Kidney (tissue), 14 donors: ENCODE measurements around the gene LRBA. TPM values are rescaled to one million over a fixed set of nuclear protein-coding genes. Genes with fewer than 3 reads are reported as not detected.

Experiments used
- DNase-seq, 5 donors: peaks; one replicate each; pipeline ENCODE4 v3.0.0-alpha.2; 2013 to 2020
- FAIRE-seq: peaks from 2 replicates; lab custom pipeline; 2012; peaks lifted over from hg19 to GRCh38; lab: Jason Lieb, UNC
- H3K27ac ChIP-seq, 2 donors: one replicate each; pipeline ENCODE4 v1.7.0; 2013; ENCODE audit warnings: low read depth in 2 of 2, low read length in 2 of 2, inconsistent platforms in 1 of 2
- H3K27me3 ChIP-seq: one replicate; pipeline ENCODE4 v1.7.1; 2013; ENCODE audit warnings: low read length, inconsistent platforms; ENCODE audit not compliant: control insufficient read depth, insufficient read depth
- H3K36me3 ChIP-seq, 3 donors: one replicate each; pipeline versions ENCODE4 v1.7.0 to v1.7.1; 2013; ENCODE audit warnings: low read length in 3 of 3, control low read depth in 1 of 3, inconsistent platforms in 1 of 3; ENCODE audit not compliant: insufficient read depth in 3 of 3, control insufficient read depth in 2 of 3
- H3K4me1 ChIP-seq, 3 donors: one replicate each; pipeline versions ENCODE4 v1.7.0 to v1.7.1; 2013; ENCODE audit warnings: low read length in 3 of 3, inconsistent platforms in 1 of 3, low read depth in 1 of 3; ENCODE audit not compliant: control insufficient read depth in 2 of 3, insufficient read depth in 2 of 3
- H3K4me3 ChIP-seq, 3 donors: one replicate each; pipeline versions ENCODE4 v1.7.0 to v1.8.1; 2013; ENCODE audit warnings: low read length in 3 of 3, control low read depth in 1 of 3, inconsistent platforms in 1 of 3
- H3K9ac ChIP-seq, 3 donors: one replicate each; pipeline versions ENCODE4 v1.7.0 to v1.7.1; 2013; ENCODE audit warnings: low read length in 3 of 3, control low read depth in 1 of 3, inconsistent platforms in 1 of 3
- H3K9me3 ChIP-seq, 3 donors: one replicate each; pipeline versions ENCODE4 v1.7.0 to v1.7.1; 2013; ENCODE audit warnings: low read length in 3 of 3, control low read depth in 1 of 3, inconsistent platforms in 1 of 3; ENCODE audit not compliant: control insufficient read depth in 2 of 3, insufficient read depth in 1 of 3
- intact Hi-C: fragments of 100-400 bp; cut with DNase I; formaldehyde crosslinking; loops from one replicate; pipeline ENCODE4 v1.11.1; 2022
- polyA plus RNA-seq: library from polyadenylated mRNA; stranded (reverse); fragments of 350-450 nt; fragmentation: Illumina TruSeq; extraction: RNeasy Lipid Tissue Mini Kit (QIAGEN cat#74804); gene quantifications from one replicate; pipeline ENCODE4 v1.2.3, GENCODE V29; 2014; ENCODE audit warnings: low read depth, low replicate concordance; ENCODE audit not compliant: insufficient read depth
- total RNA-seq: library from RNA; stranded (reverse); fragmentation: NEBNext Ultra II Directional; extraction: Animal tissue kit (Norgen Biotek cat#: 25700); gene quantifications from one replicate; pipeline ENCODE4 v1.2.1, GENCODE V29; 2021
- TF ChIP-seq, protein P1 (sequence below): IDR thresholded peaks from 3 replicates; pipeline ENCODE4 v1.5.1; 2012; ENCODE audit warnings: mild to moderate bottlenecking, moderate library complexity, borderline replicate concordance; ENCODE audit not compliant: insufficient read depth; ENCODE audit errors: extremely low read depth
- donor health status: control.
- donor health status: control.
- donor health status: control.
- donor health status: control.
- donor health status: control.
- donor health status: DM: yes; HTN: yes; CAD: no.
- donor health status: Normal renal cell carcinoma (clear cell type).

The LRBA gene
- total and polyA plus RNA-seq, 2 donors from 2014 or later, result 20.3 to 76.7 TPM

DNA sequence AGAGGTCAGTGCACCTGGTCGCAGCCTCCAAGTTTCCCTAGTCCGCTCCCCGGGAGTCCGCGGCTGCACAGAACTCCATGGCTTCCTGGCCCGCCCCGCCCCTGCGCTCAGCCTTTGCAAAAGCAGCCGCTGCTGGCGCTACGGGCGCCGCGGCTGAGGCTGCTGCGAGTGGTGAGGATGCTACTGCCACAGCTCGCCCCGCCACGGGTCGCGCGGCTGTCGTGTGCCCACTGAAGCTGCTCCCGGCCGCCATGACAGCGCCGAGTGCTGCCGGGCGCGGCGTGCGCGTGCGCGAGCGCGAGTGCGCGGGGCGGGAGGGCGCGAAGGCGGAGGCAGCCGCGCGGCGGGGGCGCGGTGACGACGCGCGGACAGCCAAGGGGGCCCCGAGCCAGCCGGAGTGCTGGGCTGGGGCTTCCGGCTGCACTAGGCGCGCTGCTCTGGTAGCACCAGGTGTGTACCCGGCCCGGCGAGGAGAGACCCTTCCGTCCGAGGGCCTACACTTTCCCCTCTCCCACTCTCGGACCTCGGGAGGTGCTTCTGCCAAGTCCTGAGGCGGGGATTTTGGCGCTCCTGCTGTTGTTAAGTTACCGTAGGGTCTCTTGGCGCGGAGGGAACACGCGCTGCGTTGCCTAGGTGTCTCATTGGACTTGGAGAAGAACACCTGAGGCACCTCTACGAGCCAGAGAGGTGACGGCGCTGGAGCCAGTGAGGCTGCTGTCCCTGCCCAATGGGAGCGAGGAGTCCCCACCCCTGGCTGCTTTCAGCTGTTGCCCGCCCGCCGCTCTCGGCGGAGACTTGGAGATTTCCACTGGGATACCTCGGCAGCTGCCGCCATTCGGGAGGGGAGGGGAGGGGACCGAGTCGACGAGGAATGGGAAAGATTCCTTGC, 619 bp upstream of the LRBA start:
- Histone ChIP-seq H3K36me3 (no peaks in the 10 kb centered on the region), H3K4me3 (peak overlapping the region; percentile 80 to 98 (median 80)), H3K4me1 (peaks cover 0 to 3% (median 3%) of the 10 kb centered on the region in 3 donors), H3K27me3 (no peaks in the 10 kb centered on the region), H3K9me3 (no peaks in the 10 kb centered on the region), H3K27ac (peak overlapping the region; percentile 98), H3K9ac (peak overlapping the region; percentile 88 to 99 (median 91))
- DNase-seq, result peak; percentile 87 to 94 (median 94)
- intact Hi-C loops, result no loop called here
- FAIRE-seq, result no peak
- TF ChIP-seq, protein P1, sequence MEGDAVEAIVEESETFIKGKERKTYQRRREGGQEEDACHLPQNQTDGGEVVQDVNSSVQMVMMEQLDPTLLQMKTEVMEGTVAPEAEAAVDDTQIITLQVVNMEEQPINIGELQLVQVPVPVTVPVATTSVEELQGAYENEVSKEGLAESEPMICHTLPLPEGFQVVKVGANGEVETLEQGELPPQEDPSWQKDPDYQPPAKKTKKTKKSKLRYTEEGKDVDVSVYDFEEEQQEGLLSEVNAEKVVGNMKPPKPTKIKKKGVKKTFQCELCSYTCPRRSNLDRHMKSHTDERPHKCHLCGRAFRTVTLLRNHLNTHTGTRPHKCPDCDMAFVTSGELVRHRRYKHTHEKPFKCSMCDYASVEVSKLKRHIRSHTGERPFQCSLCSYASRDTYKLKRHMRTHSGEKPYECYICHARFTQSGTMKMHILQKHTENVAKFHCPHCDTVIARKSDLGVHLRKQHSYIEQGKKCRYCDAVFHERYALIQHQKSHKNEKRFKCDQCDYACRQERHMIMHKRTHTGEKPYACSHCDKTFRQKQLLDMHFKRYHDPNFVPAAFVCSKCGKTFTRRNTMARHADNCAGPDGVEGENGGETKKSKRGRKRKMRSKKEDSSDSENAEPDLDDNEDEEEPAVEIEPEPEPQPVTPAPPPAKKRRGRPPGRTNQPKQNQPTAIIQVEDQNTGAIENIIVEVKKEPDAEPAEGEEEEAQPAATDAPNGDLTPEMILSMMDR, result no peak

DNA sequence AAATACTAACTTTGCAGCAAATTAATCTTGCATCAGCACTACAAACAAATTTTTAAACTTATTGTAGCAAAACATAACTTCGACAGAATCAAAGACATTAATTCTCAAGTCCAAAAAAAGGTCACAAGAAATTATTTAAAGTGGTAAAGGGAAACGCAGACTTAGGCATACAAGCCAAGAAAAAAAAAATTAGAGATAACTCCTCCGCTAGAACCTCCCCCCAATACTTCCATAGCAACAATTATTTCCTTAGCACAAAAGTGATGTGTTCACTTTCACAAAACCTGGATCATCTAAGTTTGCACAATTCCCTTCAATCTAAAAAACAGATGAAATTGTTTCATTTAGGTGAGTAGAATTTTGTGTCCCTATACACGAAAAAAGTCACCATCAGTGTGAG, 1.1 kb downstream of the LRBA start:
- TF ChIP-seq, protein P1, result no peak
- intact Hi-C loops, result no loop called here
- no peaks in the 10 kb centered on the region for H3K27me3 ChIP-seq
- H3K36me3 ChIP-seq, result no peaks in the 10 kb centered on the region
- H3K27ac ChIP-seq, result peak overlapping the region in 1 of 2 donors; percentile 98
- FAIRE-seq (no peak), DNase-seq (peak in 1 of 5 donors; percentile 23)
- H3K9ac ChIP-seq, result peak overlapping the region; percentile 91 to 99 (median 93)
- H3K9me3 ChIP-seq, result no peaks in the 10 kb centered on the region
- H3K4me3 ChIP-seq, result peak overlapping the region; percentile 80 to 98 (median 80)
- peaks cover 0 to 3% (median 3%) of the 10 kb centered on the region in 3 donors for H3K4me1 ChIP-seq

DNA sequence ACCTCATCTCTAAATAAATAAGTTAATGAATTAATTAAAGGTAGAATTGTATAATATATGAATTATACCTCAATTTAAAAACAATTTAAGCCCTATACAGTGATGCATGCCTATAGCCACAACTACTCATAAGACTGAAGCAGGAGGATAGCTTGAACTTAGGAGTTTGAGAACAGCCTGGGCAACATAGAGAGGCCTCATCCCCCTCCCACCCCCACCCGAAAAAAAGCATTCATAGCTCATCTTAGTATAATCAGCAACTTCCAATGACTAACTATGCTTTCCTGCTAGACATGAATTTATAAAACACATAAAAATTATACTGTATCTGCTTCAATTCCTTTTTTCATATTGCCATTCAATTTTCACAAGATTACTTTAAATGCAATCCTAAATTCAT, 1.6 kb downstream of the LRBA start:
- Histone ChIP-seq H3K9me3 (no peaks in the 10 kb centered on the region), H3K9ac (peak overlapping the region in 1 of 3 donors; percentile 99), H3K4me3 (peak overlapping the region; percentile 80 to 98 (median 80)), H3K27me3 (no peaks in the 10 kb centered on the region), H3K36me3 (no peaks in the 10 kb centered on the region), H3K4me1 (peaks cover 0 to 3% (median 3%) of the 10 kb centered on the region in 3 donors), H3K27ac (peak overlapping the region in 1 of 2 donors; percentile 50)
- TF ChIP-seq, protein P1, result no peak
- DNase-seq (peak in 1 of 5 donors; percentile 5), FAIRE-seq (no peak)
- intact Hi-C loops, result no loop called here
